Mesothelial cell of epicardium (in vitro differentiated cells): ENCODE measurements around the gene KHDC4. TPM values are rescaled to one million over a fixed set of nuclear protein-coding genes. Genes with fewer than 3 reads are reported as not detected.
A peak's percentile ranks its signal among the peaks of the same experiment; 100 is the strongest.

Experiments
- DNase-seq, 2 experiments: peaks; one replicate each; pipeline ENCODE4 v3.0.0; 2021; ENCODE audit warnings: low spot score in 2 of 2; ENCODE audit not compliant: unreplicated experiment in 2 of 2
- H3K27ac Mint-ChIP-seq: 2 replicates; pipeline ENCODE4 v1.8.0; 2021; ENCODE audit warnings: mixed read lengths
- H3K27me3 Mint-ChIP-seq: 2 replicates; pipeline ENCODE4 v1.8.0; 2021; ENCODE audit warnings: low read depth, mixed read lengths
- H3K36me3 Mint-ChIP-seq: 2 replicates; pipeline ENCODE4 v1.8.0; 2021; ENCODE audit warnings: mixed read lengths
- H3K4me1 Mint-ChIP-seq: 2 replicates; pipeline ENCODE4 v1.8.0; 2021; ENCODE audit warnings: mixed read lengths
- H3K4me3 Mint-ChIP-seq: 2 replicates; pipeline ENCODE4 v1.8.0; 2021; ENCODE audit warnings: mild to moderate bottlenecking, moderate library complexity, mixed read lengths
- H3K9me3 Mint-ChIP-seq: 2 replicates; pipeline ENCODE4 v1.8.0; 2021; ENCODE audit warnings: mixed read lengths
- CTCF ChIP-seq: fragments of 200-600 bp; sonication (generic); IDR thresholded peaks from one replicate; pipeline ENCODE4 v1.5.0; 2021; ENCODE audit warnings: antibody characterized with exemption; ENCODE audit not compliant: unreplicated experiment
- total RNA-seq: library from RNA; stranded (reverse); gene quantifications from 3 replicates; pipeline ENCODE4 v1.2.1, GENCODE V29; 2021

KHDC4 gene
- total RNA-seq, 1 donor from 2014 or later, result 70.1 TPM

GRCh38 chr1:155940993-155941844 lies 7.0 kb upstream of the KHDC4 start, which contains the start of gene RXFP4:
TSS of gene RXFP4 (plus strand) at chr1:155941638. CDS start at chr1:155941710, 72 bp downstream.
- H3K4me3 Mint-ChIP-seq, result no peak within 1 kb of the TSS
- no peak for DNase-seq
- peaks cover 26% of the 10 kb centered on the region for H3K4me1 Mint-ChIP-seq
- H3K27me3 Mint-ChIP-seq, result no peaks in the 10 kb centered on the region
- no peak for TF ChIP-seq CTCF
- H3K36me3 Mint-ChIP-seq, result no peaks in the 10 kb centered on the region
- H3K9me3 Mint-ChIP-seq, result no peaks in the 10 kb centered on the region
- peak within 1 kb of the TSS; percentile 64 for H3K27ac Mint-ChIP-seq

GRCh38 chr1:155940482-155940992 lies 6.3 kb upstream of the KHDC4 start:
- Mint-ChIP-seq H3K27ac (peak overlapping the region; percentile 64), H3K36me3 (no peaks in the 10 kb centered on the region), H3K27me3 (no peaks in the 10 kb centered on the region), H3K4me1 (peaks cover 26% of the 10 kb centered on the region), H3K9me3 (no peaks in the 10 kb centered on the region), H3K4me3 (no peak overlapping the region)
- TF ChIP-seq CTCF, result no peak
- no peak for DNase-seq

GRCh38 chr1:155938220-155938627 lies 4.0 kb upstream of the KHDC4 start:
- H3K27me3 Mint-ChIP-seq, result no peaks in the 10 kb centered on the region
- H3K4me1 Mint-ChIP-seq, result peaks cover 22% of the 10 kb centered on the region
- no peak overlapping the region for H3K4me3 Mint-ChIP-seq
- no peak for DNase-seq
- no peak for TF ChIP-seq CTCF
- H3K27ac Mint-ChIP-seq, result no peak overlapping the region
- H3K9me3 Mint-ChIP-seq, result no peaks in the 10 kb centered on the region
- no peaks in the 10 kb centered on the region for H3K36me3 Mint-ChIP-seq

GRCh38 chr1:155934936-155935590 lies 850 bp upstream of the KHDC4 start:
- Mint-ChIP-seq H3K4me3 (no peak overlapping the region), H3K27ac (no peak overlapping the region), H3K9me3 (no peaks in the 10 kb centered on the region), H3K27me3 (no peaks in the 10 kb centered on the region), H3K4me1 (peaks cover 30% of the 10 kb centered on the region), H3K36me3 (peaks cover 7% of the 10 kb centered on the region)
- TF ChIP-seq CTCF, result no peak
- no peak for DNase-seq

GRCh38 chr1:155933591-155934096 lies 569 bp downstream of the KHDC4 start:
- TF ChIP-seq CTCF, result no peak
- Mint-ChIP-seq H3K27me3 (no peaks in the 10 kb centered on the region), H3K9me3 (no peaks in the 10 kb centered on the region), H3K4me3 (no peak overlapping the region), H3K27ac (no peak overlapping the region), H3K4me1 (peaks cover 28% of the 10 kb centered on the region), H3K36me3 (peaks cover 15% of the 10 kb centered on the region)
- no peak for DNase-seq
